Measurements from ENCODE around the gene VAMP1. TPM values are rescaled to one million over a fixed set of nuclear protein-coding genes. Genes with fewer than 3 reads are reported as not detected.

The VAMP1 gene
- total and polyA plus RNA-seq, 9 of the 15 experiments (the other 6 are each of a cell fraction or from before 2014, with no cell fraction given): 0.76 to 13.2 (median 4.2) TPM

DNA sequence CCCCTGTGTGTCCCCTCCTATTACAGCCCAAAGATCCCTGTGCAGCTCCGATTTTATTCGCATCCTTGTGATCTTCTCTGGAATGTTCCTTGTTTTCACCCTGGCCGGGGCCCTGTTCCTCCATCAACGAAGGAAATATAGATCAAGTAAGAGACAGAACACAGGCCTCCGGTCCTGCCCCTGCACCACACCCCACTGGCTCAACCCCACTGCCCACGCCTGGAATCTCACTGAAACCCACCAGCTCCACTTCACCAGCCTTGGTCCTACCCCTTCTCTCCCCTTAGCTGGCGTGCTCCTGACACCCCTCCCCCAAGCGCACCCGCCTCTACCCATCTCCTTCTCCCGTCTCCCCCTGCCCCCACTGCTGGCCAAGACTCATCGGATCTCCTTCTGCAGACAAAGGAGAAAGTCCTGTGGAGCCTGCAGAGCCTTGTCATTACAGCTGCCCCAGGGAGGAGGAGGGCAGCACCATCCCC, 19.6 kb downstream of the VAMP1 start:
- Histone ChIP-seq H3K9me3 (replicated peaks; ENCODE audit: control insufficient read depth, insufficient read depth, low read depth, low read length) (no peaks in the 10 kb centered on the region), H3K36me3 (ENCODE audit: control insufficient read depth, insufficient read depth, low read length) (no peaks in the 10 kb centered on the region), H3K27me3 (ENCODE audit: control insufficient read depth in 2 of 2, insufficient read depth in 2 of 2, low read length in 2 of 2) (no peaks in the 10 kb centered on the region), H3K79me2 (ENCODE audit: control insufficient read depth, insufficient read depth, low read length) (no peaks in the 10 kb centered on the region), H2AFZ (ENCODE audit: low read depth, low read length) (peak overlapping the region; percentile 99), H3K9ac (ENCODE audit: insufficient read depth in 1 of 2, low read depth in 2 of 2, low read length in 2 of 2) (peak overlapping the region in 1 of 2 experiments; percentile 91; a peak in 2 of 4 replicates), H4K20me1 (replicated peaks; ENCODE audit: control insufficient read depth, insufficient read depth, low read length) (no peaks in the 10 kb centered on the region), H3K4me3 (no peak overlapping the region), H3K9me1 (ENCODE audit: control insufficient read depth, insufficient read depth, low read length) (no peaks in the 10 kb centered on the region), H3K4me2 (ENCODE audit: insufficient read depth, low read length) (no peak overlapping the region), H3K27ac (ENCODE audit: extremely low read depth, low read depth, low read length) (no peak overlapping the region), H3K4me1 (replicated peaks in 1 of 2; ENCODE audit: control insufficient read depth in 2 of 2, insufficient read depth in 2 of 2, low read length in 2 of 2) (peaks cover 12 to 24% of the 10 kb centered on the region in 2 experiments; a peak in 4 of 5 replicates)
- DNase-seq (ENCODE audit: extremely low read depth in 1 of 4, low spot score in 3 of 4) (no peak), ATAC-seq (no peak), FAIRE-seq (no peak)
- intact Hi-C loops (cut with micrococcal nuclease) (no loop called here), in situ Hi-C loops (cut with MboI) (loop anchor here (25.0 kb wide), 1 partner anchor 389 kb away; no protein-coding TSS in a partner anchor)
- ChIA-PET POLR2A (interaction anchor here (1.2 kb wide), 2 partner anchors 8 to 12 kb away, joined by 3 to 4 read pairs; no protein-coding TSS in a partner anchor), CTCF (ENCODE audit: low intra/inter-chr PET ratio) (no interaction called here)
- 85% methylated on average over 5 of the region's 11 CpGs for WGBS (ENCODE audit: insufficient coverage, low coverage, missing lambda C conversion rate)
- BruUV-seq (replicated peaks): no TSS peak
- no peak for TF ChIP-seq NR2F6 (CRISPR knock-in tag; IDR thresholded peaks at IDR 0.05)
- TF ChIP-seq SMARCE1 (IDR thresholded peaks at IDR 0.05): no peak
- TF ChIP-seq, protein P1, sequence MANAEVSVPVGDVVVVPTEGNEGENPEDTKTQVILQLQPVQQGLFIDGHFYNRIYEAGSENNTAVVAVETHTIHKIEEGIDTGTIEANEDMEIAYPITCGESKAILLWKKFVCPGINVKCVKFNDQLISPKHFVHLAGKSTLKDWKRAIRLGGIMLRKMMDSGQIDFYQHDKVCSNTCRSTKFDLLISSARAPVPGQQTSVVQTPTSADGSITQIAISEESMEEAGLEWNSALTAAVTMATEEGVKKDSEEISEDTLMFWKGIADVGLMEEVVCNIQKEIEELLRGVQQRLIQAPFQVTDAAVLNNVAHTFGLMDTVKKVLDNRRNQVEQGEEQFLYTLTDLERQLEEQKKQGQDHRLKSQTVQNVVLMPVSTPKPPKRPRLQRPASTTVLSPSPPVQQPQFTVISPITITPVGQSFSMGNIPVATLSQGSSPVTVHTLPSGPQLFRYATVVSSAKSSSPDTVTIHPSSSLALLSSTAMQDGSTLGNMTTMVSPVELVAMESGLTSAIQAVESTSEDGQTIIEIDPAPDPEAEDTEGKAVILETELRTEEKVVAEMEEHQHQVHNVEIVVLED (CRISPR knock-in tag; IDR thresholded peaks at IDR 0.05): no peak
- no peak for TF ChIP-seq FOSL1 (tag; conservative IDR thresholded peaks at IDR 0.05)
- TF ChIP-seq EGR1 (conservative IDR thresholded peaks at IDR 0.05): no peak
- TF ChIP-seq, protein P2, sequence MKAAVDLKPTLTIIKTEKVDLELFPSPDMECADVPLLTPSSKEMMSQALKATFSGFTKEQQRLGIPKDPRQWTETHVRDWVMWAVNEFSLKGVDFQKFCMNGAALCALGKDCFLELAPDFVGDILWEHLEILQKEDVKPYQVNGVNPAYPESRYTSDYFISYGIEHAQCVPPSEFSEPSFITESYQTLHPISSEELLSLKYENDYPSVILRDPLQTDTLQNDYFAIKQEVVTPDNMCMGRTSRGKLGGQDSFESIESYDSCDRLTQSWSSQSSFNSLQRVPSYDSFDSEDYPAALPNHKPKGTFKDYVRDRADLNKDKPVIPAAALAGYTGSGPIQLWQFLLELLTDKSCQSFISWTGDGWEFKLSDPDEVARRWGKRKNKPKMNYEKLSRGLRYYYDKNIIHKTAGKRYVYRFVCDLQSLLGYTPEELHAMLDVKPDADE (conservative IDR thresholded peaks at IDR 0.05; ENCODE audit: control insufficient read depth, low read depth, low read length): no peak
